GM19328 (cell line): ENCODE measurements around the gene UVSSA.

ENCODE experiments used
- ATAC-seq: cut with Tn5 transposase; IDR thresholded peaks from one replicate; pipeline ENCODE4 v1.9.1; 2021; ENCODE audit warnings: mild to moderate bottlenecking, moderate library complexity; ENCODE audit not compliant: unreplicated experiment

The UVSSA gene

DNA sequence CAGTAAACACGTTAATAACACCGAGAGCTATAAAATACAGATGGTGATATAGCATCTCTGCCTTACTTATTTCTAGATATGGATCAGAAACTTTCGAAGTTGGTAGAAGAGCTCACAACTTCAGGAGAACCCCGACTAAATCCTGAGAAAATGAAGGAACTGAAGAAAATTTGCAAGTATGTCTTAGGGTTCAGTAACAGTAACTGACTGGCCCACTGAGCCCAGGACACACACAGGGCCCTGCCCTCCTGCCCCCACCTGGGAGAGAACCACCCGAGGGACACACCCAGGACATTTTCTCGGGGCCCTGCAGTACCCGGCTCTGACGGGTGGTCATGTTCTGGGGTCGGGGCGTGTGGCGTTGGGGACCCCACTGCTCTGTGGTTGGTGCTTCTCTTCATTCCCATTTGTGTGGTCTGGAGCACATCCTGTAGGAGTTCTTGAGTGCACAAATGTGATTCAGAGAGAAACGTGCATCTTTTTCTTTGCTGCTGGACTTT, 1.1 kb downstream of the UVSSA start:
- ATAC-seq: no peak

DNA sequence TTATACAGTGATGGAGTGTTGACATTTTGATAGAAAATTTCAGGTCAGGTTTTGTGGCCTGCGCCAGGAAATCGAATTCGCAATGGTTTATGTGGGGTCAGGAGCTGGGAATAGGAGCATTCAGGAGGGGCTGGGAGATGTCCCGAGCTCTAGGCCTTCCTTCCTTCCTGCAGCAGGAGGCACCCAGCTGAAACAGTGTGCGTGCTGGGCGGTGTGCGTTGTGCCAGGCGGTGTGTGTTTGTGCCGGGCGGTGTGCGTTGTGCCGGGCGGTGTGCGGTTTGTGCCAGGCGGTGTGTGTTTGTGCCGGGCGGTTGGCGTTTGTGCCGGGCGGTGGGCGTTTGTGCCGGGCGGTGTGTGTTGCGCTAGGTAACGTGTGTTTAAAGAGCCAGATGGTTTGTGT, 1.7 kb downstream of the UVSSA start:
- no peak for ATAC-seq

- ATAC-seq: no peak
Measured at GRCh38 chr4:1349359-1350168, 2.6 kb downstream of the UVSSA start.

- ATAC-seq: no peak
Measured at GRCh38 chr4:1350169-1350520, 3.1 kb downstream of the UVSSA start.

DNA sequence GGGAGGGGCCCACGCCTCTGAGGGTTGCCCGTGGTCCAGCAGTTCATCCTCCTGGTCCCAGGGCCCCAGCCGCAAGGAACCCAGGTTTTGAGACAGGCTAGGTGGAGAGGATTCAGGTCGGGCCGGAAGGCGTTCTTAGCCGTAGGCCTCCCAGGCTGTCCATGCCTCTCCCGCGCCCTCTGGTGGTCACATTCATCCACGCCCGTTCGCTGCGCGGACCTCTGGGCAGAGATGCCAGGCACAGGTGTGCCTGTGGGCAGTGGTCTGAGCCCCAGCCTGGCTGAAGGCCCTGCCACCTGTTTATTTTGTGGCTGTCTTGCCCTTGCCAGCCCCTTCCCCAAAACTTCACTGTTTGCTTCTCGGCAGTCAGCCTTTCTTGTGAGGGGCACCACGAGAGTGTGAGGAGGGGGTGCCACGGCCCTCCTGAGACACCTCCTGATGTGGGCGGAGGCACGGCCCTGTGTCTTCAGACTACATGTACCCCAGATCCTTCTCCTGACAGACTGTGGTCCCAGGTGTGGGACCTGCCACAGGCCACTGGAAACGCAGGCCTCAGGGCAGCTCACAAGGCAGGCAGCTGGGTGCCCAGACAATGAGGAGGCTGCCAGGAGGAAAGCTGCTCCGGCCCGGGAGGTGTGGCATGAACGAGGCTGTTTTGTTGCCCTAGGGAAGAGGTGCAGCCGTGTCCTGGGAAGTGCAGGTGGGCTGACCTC, 5.0 kb downstream of the UVSSA start:
- ATAC-seq: no peak

DNA sequence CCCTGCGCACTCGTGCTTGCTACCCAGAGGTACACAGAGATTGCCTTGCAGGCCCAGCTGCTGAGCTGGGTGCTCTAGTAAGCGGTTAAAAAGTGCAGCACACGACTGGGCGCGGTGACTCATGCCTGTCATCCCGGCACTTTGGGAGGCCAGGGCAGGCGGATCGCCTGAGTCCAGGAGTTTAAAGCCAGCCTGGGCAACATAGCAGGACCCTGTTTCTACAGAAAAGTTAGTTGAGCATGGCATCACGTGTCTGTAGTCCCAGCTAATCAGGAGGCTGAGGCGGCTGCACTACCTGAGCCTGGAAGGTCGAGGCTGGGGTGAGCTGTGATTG, 5.5 kb downstream of the UVSSA start:
- ATAC-seq: no peak

- no peak for ATAC-seq
Measured at GRCh38 chr4:1353186-1354055, 6.4 kb downstream of the UVSSA start.

- ATAC-seq: no peak
Measured at GRCh38 chr4:1354136-1354982, 7.4 kb downstream of the UVSSA start.

DNA sequence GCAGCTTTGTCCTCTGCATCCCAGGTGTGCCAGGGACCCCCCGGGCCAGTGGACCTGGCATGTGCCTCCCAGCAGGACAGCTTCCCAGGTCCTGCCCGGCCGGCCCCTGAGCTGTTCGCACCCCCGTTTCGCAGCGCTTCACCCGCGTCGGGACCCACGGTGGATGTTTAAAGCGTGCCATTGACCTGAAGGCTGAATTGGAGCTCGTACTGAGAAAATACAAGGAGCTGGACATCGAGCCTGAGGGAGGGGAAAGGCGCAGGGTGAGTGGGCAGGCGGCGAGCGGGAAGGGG, 7.9 kb downstream of the UVSSA start:
- no peak for ATAC-seq

DNA sequence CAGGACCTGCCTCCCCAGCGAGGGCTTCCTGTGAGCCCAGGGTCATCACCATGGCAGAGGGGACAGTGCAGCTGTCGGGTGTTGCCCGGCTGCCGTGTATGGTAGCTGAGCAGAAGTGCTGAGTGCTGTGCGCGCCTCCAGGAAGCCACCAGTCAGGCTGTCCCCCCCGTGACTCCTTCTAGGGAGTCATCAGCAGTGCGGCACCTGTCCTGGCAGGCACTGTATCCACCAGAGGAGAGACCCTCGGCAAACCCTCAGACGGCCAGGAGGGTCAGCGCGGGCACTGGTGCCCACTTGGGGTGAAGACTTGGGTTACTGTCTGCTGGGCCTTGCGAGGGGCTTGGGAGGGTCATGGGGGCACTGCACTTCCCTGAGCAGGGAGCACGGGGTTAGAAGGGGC, 8.4 kb downstream of the UVSSA start:
- no peak for ATAC-seq

- no peak for ATAC-seq
Measured at GRCh38 chr4:1356181-1356998, 9.4 kb downstream of the UVSSA start.

DNA sequence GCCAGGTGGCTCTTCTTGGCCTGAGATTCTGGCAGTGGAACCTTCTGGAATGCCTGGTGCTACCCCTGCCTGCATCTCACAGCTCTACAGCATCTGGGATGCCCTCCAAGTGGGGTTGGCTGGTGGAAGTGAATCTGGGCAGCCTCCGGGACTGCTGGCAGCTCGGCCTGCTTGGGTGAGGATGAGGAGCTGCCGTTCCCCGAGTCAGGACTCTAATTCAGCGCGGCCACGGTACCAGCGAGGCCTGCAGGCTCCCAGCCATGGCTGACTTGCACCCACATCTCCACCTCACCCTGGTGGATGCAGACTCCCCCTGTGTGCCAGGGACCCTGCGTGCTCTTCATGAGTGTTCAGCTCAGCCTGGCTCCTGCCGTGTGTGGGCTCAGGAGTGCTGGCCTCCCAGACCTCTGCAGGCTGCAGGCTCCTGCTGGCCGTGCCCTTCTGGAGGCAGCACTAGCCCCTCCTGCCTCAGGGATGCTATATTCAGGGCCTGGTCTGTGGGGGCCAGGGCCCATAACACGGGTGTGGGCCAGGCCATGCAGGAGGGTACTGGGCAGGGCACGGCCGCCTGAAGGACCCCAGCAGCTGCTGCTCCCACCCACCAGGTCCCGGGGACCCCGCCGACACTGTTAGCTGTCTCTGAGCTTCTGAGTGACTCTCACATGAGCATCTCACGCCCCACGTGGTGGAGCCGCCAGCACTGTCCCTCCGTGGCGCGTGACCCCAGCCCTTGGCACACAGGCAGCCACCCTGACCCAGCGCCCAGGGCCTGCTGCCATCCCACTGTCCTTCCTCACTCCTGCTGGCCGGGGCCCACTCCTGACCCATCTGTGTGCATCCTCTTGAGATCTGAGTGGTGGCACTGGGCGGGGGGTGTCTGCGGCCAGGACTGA, 10.6 kb downstream of the UVSSA start:
- no peak for ATAC-seq

DNA sequence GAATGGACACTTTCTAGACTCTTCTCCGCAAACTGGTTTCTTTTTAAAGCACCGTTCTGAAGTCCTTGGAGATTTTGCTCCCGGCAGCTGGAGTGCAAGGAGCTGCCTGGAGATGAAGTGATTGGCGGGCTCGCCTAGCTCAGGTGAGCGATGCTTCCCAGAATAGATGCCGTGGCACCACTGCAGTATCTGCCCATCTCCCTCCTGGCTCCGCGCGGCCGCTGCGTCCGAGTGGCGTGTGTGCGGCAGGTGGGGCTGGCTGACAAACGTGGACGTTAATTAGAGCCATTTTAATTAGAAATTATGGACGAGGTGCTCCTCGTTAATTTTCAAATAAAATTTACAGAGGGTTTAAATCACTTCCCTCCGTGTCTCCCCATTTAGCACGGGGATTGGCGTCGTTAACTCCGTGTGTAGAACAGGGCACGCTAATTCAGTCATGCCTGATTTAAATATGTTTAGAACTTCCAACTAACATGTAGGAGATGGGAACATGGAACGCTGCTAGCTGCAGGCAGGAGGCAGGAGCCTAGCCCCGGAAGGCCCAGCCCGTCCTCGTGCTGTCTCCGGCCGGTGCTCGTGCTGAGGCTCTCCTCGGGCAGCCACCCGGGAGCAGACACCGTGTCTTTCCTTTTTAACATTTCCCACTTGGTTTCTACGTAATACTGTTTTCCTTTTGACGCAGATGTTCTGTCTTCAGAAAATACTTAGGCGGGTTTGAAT, 11.6 kb downstream of the UVSSA start:
- no peak for ATAC-seq

- no peak for ATAC-seq
Measured at GRCh38 chr4:1359144-1359501, 12.1 kb downstream of the UVSSA start.

- ATAC-seq: no peak
Measured at GRCh38 chr4:1359976-1360375, 13.0 kb downstream of the UVSSA start.

GRCh38 chr4:1360423-1361283, 13.6 kb downstream of the UVSSA start:
- ATAC-seq: no peak

DNA sequence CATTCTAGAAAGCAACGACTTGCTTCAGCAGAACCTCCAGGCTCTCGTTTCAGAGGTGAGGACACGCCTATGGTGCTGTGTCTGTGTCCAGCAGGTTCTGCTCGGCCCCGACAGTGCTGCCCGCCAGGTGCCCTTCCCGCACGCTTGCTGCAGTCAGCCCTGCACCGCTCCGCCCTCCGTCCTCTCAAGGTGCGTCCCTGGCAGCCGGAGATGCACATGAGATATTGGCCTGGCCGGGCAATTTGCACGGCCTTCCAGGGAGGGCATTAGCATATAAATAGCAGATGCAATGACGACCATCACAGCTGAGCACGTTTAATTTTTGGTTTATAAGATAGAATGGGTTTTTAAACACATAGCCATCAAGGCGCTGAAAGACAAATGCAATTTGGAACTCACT, 14.4 kb downstream of the UVSSA start:
- no peak for ATAC-seq

DNA sequence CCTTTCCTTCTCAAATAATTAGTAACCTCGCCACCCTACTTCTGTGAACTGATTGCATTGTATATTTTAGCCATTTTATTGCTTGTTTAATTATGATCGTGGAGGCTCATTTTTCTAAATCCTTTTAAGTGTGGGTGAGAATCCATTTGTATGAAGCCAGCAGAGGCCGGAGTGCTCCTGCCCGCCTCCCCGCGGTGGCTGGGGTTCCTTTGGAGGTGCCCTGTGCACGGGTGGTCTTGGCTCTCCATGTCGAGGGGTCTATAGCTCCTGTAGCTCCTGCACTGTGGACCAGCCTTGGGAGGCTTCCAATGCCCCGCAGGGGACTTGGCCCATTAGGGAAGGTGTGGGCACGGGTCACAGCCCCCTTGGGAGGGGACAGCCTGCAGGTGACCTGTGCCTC, 15.0 kb downstream of the UVSSA start:
- ATAC-seq: no peak
